ENCODE data around the gene FOXP1. TPM values are rescaled to one million over a fixed set of nuclear protein-coding genes. Genes with fewer than 3 reads are reported as not detected.

FOXP1 gene
- total RNA-seq, 2 donors from 2014 or later: 41.7 to 94.3 TPM

DNA sequence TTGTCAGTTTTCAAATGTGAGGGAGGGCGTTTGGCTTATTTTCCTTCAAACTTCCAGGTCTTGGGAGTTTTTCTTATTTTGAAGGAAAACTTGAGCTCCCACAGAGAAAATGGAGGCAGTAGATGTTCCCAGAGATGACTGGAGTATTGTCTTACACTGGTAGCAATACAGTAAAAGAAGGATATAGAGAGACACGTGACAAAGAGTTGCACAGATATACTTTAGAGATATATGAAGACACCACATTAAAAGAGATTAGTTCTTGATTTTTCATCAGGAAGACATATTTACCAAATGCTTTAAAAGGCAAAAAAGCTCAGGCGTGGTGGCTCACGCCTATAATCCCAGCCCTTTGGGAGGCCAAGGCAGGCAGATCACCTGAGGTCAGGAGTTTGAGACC is 490.9 kb downstream of the FOXP1 start:
- Mint-ChIP-seq H3K9me3 (no peaks in the 10 kb centered on the region), H3K4me1 (peaks cover 37% of the 10 kb centered on the region), H3K4me3 (no peak overlapping the region), H3K27me3 (ENCODE audit: insufficient read depth) (no peaks in the 10 kb centered on the region), H3K36me3 (ENCODE audit: low read depth) (peaks cover 16% of the 10 kb centered on the region), H3K27ac (no peak overlapping the region)
- Histone ChIP-seq H3K9ac (ENCODE audit: extremely low read depth, low read length, poor library complexity, severe bottlenecking) (no peak overlapping the region), H3K27ac (ENCODE audit: low read depth, low read length) (no peak overlapping the region), H3K27me3 (ENCODE audit: control insufficient read depth, insufficient read depth, low read length, poor library complexity, severe bottlenecking) (no peaks in the 10 kb centered on the region), H3K4me1 (ENCODE audit: control insufficient read depth, insufficient read depth, low read length) (no peaks in the 10 kb centered on the region), H3K36me3 (ENCODE audit: control insufficient read depth, insufficient read depth, low read length) (no peaks in the 10 kb centered on the region), H3K9me3 (ENCODE audit: control insufficient read depth, low read length) (no peaks in the 10 kb centered on the region), H3K4me3 (ENCODE audit: low read length) (no peak overlapping the region)
- no peak for TF ChIP-seq CTCF (conservative IDR thresholded peaks at IDR 0.05)
- no peak for DNase-seq
- WGBS, 2 experiments (ENCODE audit: insufficient coverage in 1 of 2, insufficient read length in 1 of 2): 87 to 90% methylated on average over 3 to 4 of the region's 4 CpGs

DNA sequence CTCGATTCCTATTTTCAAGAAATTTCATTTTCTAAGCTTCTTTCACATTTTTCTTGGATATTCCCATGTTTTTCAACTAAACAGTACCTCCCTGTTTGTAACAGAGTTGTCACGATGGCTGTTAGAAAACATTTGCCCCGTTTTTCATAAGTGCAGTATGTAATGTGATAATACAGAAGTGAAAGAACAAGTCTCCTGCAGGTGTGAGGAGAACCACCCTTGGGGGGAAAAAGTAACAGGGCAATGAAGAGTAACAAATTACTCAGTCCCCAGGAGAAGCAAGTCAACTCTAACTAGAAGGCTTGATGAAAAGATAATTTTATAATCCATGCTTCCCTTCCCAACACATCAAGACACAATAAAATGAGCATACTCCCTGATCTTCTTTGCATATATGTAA is 493.3 kb downstream of the FOXP1 start:
- WGBS, 2 experiments (ENCODE audit: insufficient coverage in 1 of 2, insufficient read length in 1 of 2): 91 to 93% methylated on average over 1 to 3 of the region's 3 CpGs

GRCh38 chr3:71089271-71089847 is 494.2 kb downstream of the FOXP1 start:
- no peak overlapping the region for H3K9ac ChIP-seq (ENCODE audit: extremely low read depth, low read length, poor library complexity, severe bottlenecking)
- H3K27me3 Mint-ChIP-seq (ENCODE audit: insufficient read depth): no peaks in the 10 kb centered on the region
- no peaks in the 10 kb centered on the region for H3K27me3 ChIP-seq (ENCODE audit: control insufficient read depth, insufficient read depth, low read length, poor library complexity, severe bottlenecking)
- 90 to 97% methylated on average over 2 to 3 of the region's 3 CpGs for WGBS, 2 experiments (ENCODE audit: insufficient coverage in 1 of 2, insufficient read length in 1 of 2)
- TF ChIP-seq CTCF (conservative IDR thresholded peaks at IDR 0.05): no peak
- no peak overlapping the region for H3K4me3 ChIP-seq (ENCODE audit: low read length)
- H3K9me3 ChIP-seq (ENCODE audit: control insufficient read depth, low read length): no peaks in the 10 kb centered on the region
- H3K27ac ChIP-seq (ENCODE audit: low read depth, low read length): no peak overlapping the region
- H3K4me3 Mint-ChIP-seq: no peak overlapping the region
- H3K4me1 ChIP-seq (ENCODE audit: control insufficient read depth, insufficient read depth, low read length): no peaks in the 10 kb centered on the region
- no peaks in the 10 kb centered on the region for H3K36me3 ChIP-seq (ENCODE audit: control insufficient read depth, insufficient read depth, low read length)
- no peaks in the 10 kb centered on the region for H3K9me3 Mint-ChIP-seq
- no peak for DNase-seq
- peaks cover 9% of the 10 kb centered on the region for H3K36me3 Mint-ChIP-seq (ENCODE audit: low read depth)
- H3K4me1 Mint-ChIP-seq: peaks cover 20% of the 10 kb centered on the region
- H3K27ac Mint-ChIP-seq: no peak overlapping the region

More for the DNA sequence above, 493.3 kb downstream of the FOXP1 start:
- DNase-seq: no peak
- Mint-ChIP-seq H3K4me1 (peaks cover 22% of the 10 kb centered on the region), H3K27ac (no peak overlapping the region), H3K36me3 (ENCODE audit: low read depth) (peaks cover 16% of the 10 kb centered on the region), H3K4me3 (no peak overlapping the region), H3K27me3 (ENCODE audit: insufficient read depth) (no peaks in the 10 kb centered on the region), H3K9me3 (no peaks in the 10 kb centered on the region)
- no peak for TF ChIP-seq CTCF (conservative IDR thresholded peaks at IDR 0.05)
- no peak overlapping the region for H3K4me3 ChIP-seq (ENCODE audit: low read length)
- no peak overlapping the region for H3K27ac ChIP-seq (ENCODE audit: low read depth, low read length)
- H3K9me3 ChIP-seq (ENCODE audit: control insufficient read depth, low read length): no peaks in the 10 kb centered on the region
- no peaks in the 10 kb centered on the region for H3K27me3 ChIP-seq (ENCODE audit: control insufficient read depth, insufficient read depth, low read length, poor library complexity, severe bottlenecking)
- no peaks in the 10 kb centered on the region for H3K36me3 ChIP-seq (ENCODE audit: control insufficient read depth, insufficient read depth, low read length)
- no peak overlapping the region for H3K9ac ChIP-seq (ENCODE audit: extremely low read depth, low read length, poor library complexity, severe bottlenecking)
- H3K4me1 ChIP-seq (ENCODE audit: control insufficient read depth, insufficient read depth, low read length): no peaks in the 10 kb centered on the region
